Measurements from ENCODE around the gene PEAK1. TPM values are rescaled to one million over a fixed set of nuclear protein-coding genes. Genes with fewer than 3 reads are reported as not detected.

The PEAK1 gene
- total RNA-seq, 1 donor, result 133 TPM

- no peak for TF ChIP-seq CTCF (IDR thresholded peaks at IDR 0.05; ENCODE audit: extremely low read depth, low read depth, low read length)
- Histone ChIP-seq H3K4me1 (ENCODE audit: insufficient read depth, low read length) (no peaks in the 10 kb centered on the region), H3K79me2 (ENCODE audit: insufficient read depth, low read length) (peaks cover 34% of the 10 kb centered on the region), H4K20me1 (ENCODE audit: insufficient read depth, low read length) (no peaks in the 10 kb centered on the region), H3K27ac (ENCODE audit: low read depth, low read length) (no peak overlapping the region), H2AFZ (ENCODE audit: low read length) (no peak overlapping the region), H3K9me3 (ENCODE audit: low read depth, low read length) (peaks cover under 1% of the 10 kb centered on the region), H3K4me3 (ENCODE audit: insufficient read depth, low read length) (no peak overlapping the region), H3K27me3 (ENCODE audit: insufficient read depth, low read length) (no peaks in the 10 kb centered on the region), H3K36me3 (ENCODE audit: insufficient read depth, low read length) (peaks cover 31% of the 10 kb centered on the region), H3K4me2 (ENCODE audit: insufficient read depth, low read length) (no peak overlapping the region)
- DNase-seq (ENCODE audit: insufficient read length, low spot score, missing footprints), result no peak
Measured at GRCh38 chr15:77135181-77135580, 284.7 kb downstream of the PEAK1 start.

GRCh38 chr15:77130315-77130930, 289.5 kb downstream of the PEAK1 start:
- Histone ChIP-seq H3K36me3 (ENCODE audit: insufficient read depth, low read length) (peaks cover 28% of the 10 kb centered on the region), H3K4me3 (ENCODE audit: insufficient read depth, low read length) (no peak overlapping the region), H4K20me1 (ENCODE audit: insufficient read depth, low read length) (no peaks in the 10 kb centered on the region), H3K4me2 (ENCODE audit: insufficient read depth, low read length) (no peak overlapping the region), H3K4me1 (ENCODE audit: insufficient read depth, low read length) (no peaks in the 10 kb centered on the region), H2AFZ (ENCODE audit: low read length) (no peak overlapping the region), H3K9me3 (ENCODE audit: low read depth, low read length) (no peaks in the 10 kb centered on the region), H3K27me3 (ENCODE audit: insufficient read depth, low read length) (no peaks in the 10 kb centered on the region), H3K27ac (ENCODE audit: low read depth, low read length) (no peak overlapping the region), H3K79me2 (ENCODE audit: insufficient read depth, low read length) (peaks cover 47% of the 10 kb centered on the region)
- DNase-seq (ENCODE audit: insufficient read length, low spot score, missing footprints), result no peak
- no peak for TF ChIP-seq CTCF (IDR thresholded peaks at IDR 0.05; ENCODE audit: extremely low read depth, low read depth, low read length)

DNA sequence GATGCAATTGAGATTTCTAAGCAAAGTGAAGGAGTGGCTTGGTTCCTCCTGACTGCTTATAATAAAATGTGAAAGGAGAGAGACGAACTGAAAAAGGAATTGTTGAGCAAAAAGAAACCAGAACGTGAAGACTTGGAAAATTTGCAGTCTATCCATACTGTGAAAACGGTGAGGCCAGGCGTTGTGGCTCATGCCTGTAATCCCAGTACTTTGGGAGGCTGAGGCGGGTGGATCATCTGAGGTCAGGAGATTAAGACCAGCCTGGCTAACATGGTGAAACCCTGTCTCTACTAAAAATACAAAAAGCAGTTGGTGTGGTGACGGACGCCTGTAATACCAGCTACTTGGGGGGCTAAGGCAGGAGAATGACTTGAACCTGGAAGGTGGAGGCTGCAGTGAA, 292.3 kb downstream of the PEAK1 start:
- no peaks in the 10 kb centered on the region for H3K27me3 ChIP-seq (ENCODE audit: insufficient read depth, low read length)
- H3K27ac ChIP-seq (ENCODE audit: low read depth, low read length), result no peak overlapping the region
- H3K79me2 ChIP-seq (ENCODE audit: insufficient read depth, low read length), result peaks cover 51% of the 10 kb centered on the region
- no peak for TF ChIP-seq CTCF (IDR thresholded peaks at IDR 0.05; ENCODE audit: extremely low read depth, low read depth, low read length)
- H2AFZ ChIP-seq (ENCODE audit: low read length), result no peak overlapping the region
- H3K4me1 ChIP-seq (ENCODE audit: insufficient read depth, low read length), result no peaks in the 10 kb centered on the region
- no peaks in the 10 kb centered on the region for H4K20me1 ChIP-seq (ENCODE audit: insufficient read depth, low read length)
- no peak for DNase-seq (ENCODE audit: insufficient read length, low spot score, missing footprints)
- peaks cover 15% of the 10 kb centered on the region for H3K36me3 ChIP-seq (ENCODE audit: insufficient read depth, low read length)
- H3K9me3 ChIP-seq (ENCODE audit: low read depth, low read length), result no peaks in the 10 kb centered on the region
- H3K4me3 ChIP-seq (ENCODE audit: insufficient read depth, low read length), result no peak overlapping the region
- no peak overlapping the region for H3K4me2 ChIP-seq (ENCODE audit: insufficient read depth, low read length)

- DNase-seq (ENCODE audit: insufficient read length, low spot score, missing footprints), result no peak
- no peaks in the 10 kb centered on the region for H3K9me3 ChIP-seq (ENCODE audit: low read depth, low read length)
- H3K36me3 ChIP-seq (ENCODE audit: insufficient read depth, low read length), result peaks cover 11% of the 10 kb centered on the region
- H3K27me3 ChIP-seq (ENCODE audit: insufficient read depth, low read length), result no peaks in the 10 kb centered on the region
- peaks cover 57% of the 10 kb centered on the region for H3K79me2 ChIP-seq (ENCODE audit: insufficient read depth, low read length)
- no peak overlapping the region for H2AFZ ChIP-seq (ENCODE audit: low read length)
- H3K4me3 ChIP-seq (ENCODE audit: insufficient read depth, low read length), result no peak overlapping the region
- TF ChIP-seq CTCF (IDR thresholded peaks at IDR 0.05; ENCODE audit: extremely low read depth, low read depth, low read length), result no peak
- H3K4me1 ChIP-seq (ENCODE audit: insufficient read depth, low read length), result no peaks in the 10 kb centered on the region
- H4K20me1 ChIP-seq (ENCODE audit: insufficient read depth, low read length), result no peaks in the 10 kb centered on the region
- no peak overlapping the region for H3K27ac ChIP-seq (ENCODE audit: low read depth, low read length)
- H3K4me2 ChIP-seq (ENCODE audit: insufficient read depth, low read length), result no peak overlapping the region
Measured at GRCh38 chr15:77126529-77127326, 293.2 kb downstream of the PEAK1 start.

All from osteoblast (primary cell).